Right lobe of liver (tissue), 6 donors: Measurements from ENCODE around the gene HHAT. TPM values are rescaled to one million over a fixed set of nuclear protein-coding genes. Genes with fewer than 3 reads are reported as not detected.

ENCODE experiments used
- ATAC-seq, 4 donors: fragments of 200-7000 bp; cut with Tn5 transposase; one replicate each; pipeline ENCODE4 v1.9.1; 2020; ENCODE audit warnings: mild to moderate bottlenecking in 4 of 4, moderate library complexity in 4 of 4
- DNase-seq, 3 donors: peaks; one replicate each; pipeline ENCODE4 v3.0.0-alpha.2; 2020
- H3K27ac ChIP-seq, 3 donors: fragments of 200-600 bp; one replicate each; pipeline ENCODE4 v1.8.0; 2022
- H3K27me3 ChIP-seq, 2 donors: fragments of 200-600 bp; one replicate each; pipeline ENCODE4 v1.8.0; 2022
- H3K36me3 ChIP-seq, 4 donors: fragments of 200-600 bp; sonication (generic) in 1 of 4; one replicate each; pipeline versions ENCODE4 v1.5.1 to v1.8.0; 2017 to 2022; ENCODE audit warnings: control low read depth in 1 of 4
- H3K4me1 ChIP-seq, 4 donors: fragments of 200-600 bp; sonication (generic) in 1 of 4; one replicate each; pipeline versions ENCODE4 v1.5.1 to v1.8.0; 2017 to 2022; ENCODE audit warnings: control low read depth in 1 of 4
- H3K4me3 ChIP-seq, 3 donors: fragments of 200-600 bp; one replicate each; pipeline ENCODE4 v1.8.0; 2022
- H3K9me3 ChIP-seq, 4 donors: fragments of 200-600 bp; sonication (generic) in 1 of 4; one replicate each; pipeline versions ENCODE4 v1.5.1 to v1.8.0; 2017 to 2022; ENCODE audit warnings: control low read depth in 1 of 4
- CTCF ChIP-seq, 4 donors: fragments of 200-600 bp in 3 of 4; fragments of 450-650 bp in 1 of 4; IDR thresholded peaks; one replicate each; pipeline versions ENCODE4 v1.5.1 to v1.8.0; 2016 to 2022; ENCODE audit warnings: antibody characterized with exemption in 4 of 4, mild to moderate bottlenecking in 2 of 4
- POLR2A ChIP-seq: fragments of 450-650 bp; IDR thresholded peaks from one replicate; pipeline ENCODE4 v1.6.1; 2017; ENCODE audit warnings: antibody characterized with exemption, mild to moderate bottlenecking
- WGBS: methylation state at CpG from one replicate; pipeline ENCODE4 v1.1.6; 2018; ENCODE audit warnings: low coverage, low lambda C conversion rate; ENCODE audit not compliant: insufficient coverage; ENCODE audit errors: missing lambda C conversion rate; 5-methylcytosine and 5-hydroxymethylcytosine counted together
- intact Hi-C, 2 donors: fragments of 100-400 bp; cut with DNase I; formaldehyde crosslinking; loops; one replicate each; pipeline versions ENCODE4 v1.11.2 to v1.14.1; 2022
- total RNA-seq, 6 experiments: library from RNA; depleted of rRNA in 2 of 6; stranded (reverse); fragments of >200 nt in 2 of 6; fragmentation: NEBNext Ultra II Directional in 3 of 6; extraction: Animal tissue kit (Norgen Biotek cat#: 25700) in 3 of 6; gene quantifications; one replicate each; pipeline versions ENCODE4 v1.1.0 to v1.2.4, GENCODE V29; 2016 to 2023
- donor health status: DM: no; HTN: yes; CAD: no.
- donor health status: DM: no; HTN: no; CAD: no.
- donor health status: DM: no; HTN: no; CAD: no.
- donor health status: DM: no; HTN: yes; CAD: no.
- donor health status: DM: no; HTN: yes; CAD: no.

The HHAT gene
- total RNA-seq, 6 experiments from 2014 or later = 2.2 to 4.1 (median 2.7) TPM

- ATAC-seq (no peak), DNase-seq (no peak)
- Histone ChIP-seq H3K9me3 (no peaks in the 10 kb centered on the region), H3K27ac (no peak overlapping the region), H3K4me1 (no peaks in the 10 kb centered on the region), H3K36me3 (no peaks in the 10 kb centered on the region), H3K27me3 (no peaks in the 10 kb centered on the region), H3K4me3 (no peak overlapping the region)
- no peak for TF ChIP-seq CTCF (IDR thresholded peaks at IDR 0.05)
- TF ChIP-seq POLR2A = no peak
- WGBS = 76% methylated on average over 7 of the region's 8 CpGs
- intact Hi-C loops = loop anchor here in 1 of 2 donors (10.0 kb wide), 1 partner anchor 259 kb away; no protein-coding TSS in a partner anchor
Measured at GRCh38 chr1:210455840-210456603, 127.3 kb downstream of the HHAT start.

- H3K4me3 ChIP-seq = no peak overlapping the region
- no peak overlapping the region for H3K27ac ChIP-seq
- DNase-seq (no peak), ATAC-seq (no peak)
- no peaks in the 10 kb centered on the region for H3K27me3 ChIP-seq
- 90% methylated on average over 4 of the region's 6 CpGs for WGBS
- intact Hi-C loops = loop anchor here in 1 of 2 donors (10.0 kb wide), 1 partner anchor 258 kb away; no protein-coding TSS in a partner anchor
- no peaks in the 10 kb centered on the region for H3K9me3 ChIP-seq
- TF ChIP-seq CTCF (IDR thresholded peaks at IDR 0.05) (no peak), POLR2A (no peak)
- no peaks in the 10 kb centered on the region for H3K4me1 ChIP-seq
- H3K36me3 ChIP-seq = no peaks in the 10 kb centered on the region
Measured at GRCh38 chr1:210456731-210457255, 128.1 kb downstream of the HHAT start.

- ATAC-seq (no peak), DNase-seq (no peak)
- intact Hi-C loops = loop anchor here in 1 of 2 donors (10.0 kb wide), 1 partner anchor 257 kb away; no protein-coding TSS in a partner anchor
- no CpG with 5 or more reads among the region's 4 CpGs for WGBS
- TF ChIP-seq CTCF (IDR thresholded peaks at IDR 0.05) = no peak
- no peak for TF ChIP-seq POLR2A
- Histone ChIP-seq H3K27me3 (no peaks in the 10 kb centered on the region), H3K4me3 (no peak overlapping the region), H3K9me3 (no peaks in the 10 kb centered on the region), H3K4me1 (no peaks in the 10 kb centered on the region), H3K36me3 (no peaks in the 10 kb centered on the region), H3K27ac (no peak overlapping the region)
Measured at GRCh38 chr1:210457568-210457967, 128.9 kb downstream of the HHAT start.

DNA sequence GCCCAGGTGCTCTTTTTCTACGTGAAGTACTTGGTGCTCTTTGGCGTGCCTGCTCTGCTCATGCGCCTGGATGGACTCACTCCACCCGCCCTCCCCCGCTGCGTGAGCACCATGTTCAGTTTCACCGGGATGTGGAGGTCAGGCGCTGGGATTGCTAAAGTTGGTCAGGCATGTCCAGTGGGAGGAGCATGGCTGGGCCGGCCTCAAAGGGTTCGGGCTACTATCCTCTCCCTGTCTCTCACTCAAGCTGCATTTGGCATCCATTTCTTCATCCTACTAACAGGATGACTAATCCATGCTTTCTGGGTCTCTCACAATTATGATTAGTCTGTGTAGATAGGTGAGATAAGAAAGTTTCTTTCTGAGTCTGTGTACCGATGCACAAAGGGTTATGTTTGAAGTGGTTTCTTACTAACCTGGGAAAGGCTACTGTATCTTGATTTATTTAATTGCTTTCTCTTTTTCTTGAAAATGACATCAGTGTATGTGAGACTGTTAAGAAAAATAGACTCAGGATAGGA, 135.9 kb downstream of the HHAT start:
- H3K4me1 ChIP-seq = no peaks in the 10 kb centered on the region
- WGBS = 84% methylated on average over 3 of the region's 11 CpGs
- intact Hi-C loops = no loop called here
- ATAC-seq (no peak), DNase-seq (no peak)
- H3K27me3 ChIP-seq = no peaks in the 10 kb centered on the region
- TF ChIP-seq POLR2A (no peak), CTCF (IDR thresholded peaks at IDR 0.05) (no peak)
- H3K36me3 ChIP-seq = no peaks in the 10 kb centered on the region
- H3K9me3 ChIP-seq = no peaks in the 10 kb centered on the region
- H3K4me3 ChIP-seq = no peak overlapping the region
- no peak overlapping the region for H3K27ac ChIP-seq
